C1 segment of cervical spinal cord (tissue), 14 donors: ENCODE results near the gene LYPLA2.
"Not testable (repeated sequence)": the region's sequence is repeated elsewhere in the genome, so short reads cannot be mapped to it uniquely, and the experiment has no call there.

Source experiments
- DNase-seq, 14 donors: peaks; one replicate each; lab custom pipeline; 2025; lab: John Stamatoyannopoulos, UW

The LYPLA2 gene

GRCh38 chr1:23799570-23800399 lies 8.8 kb downstream of the LYPLA2 start:
- DNase-seq: peak in 6 of 14 donors; percentile 9 to 58 (median 49)

GRCh38 chr1:23800400-23801337 lies 9.7 kb downstream of the LYPLA2 start, which contains the start of gene GALE:
GALE (minus strand) TSS chr1:23800754; CDS start chr1:23799007, 1,747 bp downstream.
- peak; percentile 65 to 97 (median 93) for DNase-seq

- DNase-seq: peak in 3 of 14 donors; percentile 31 to 36 (median 33)
These were observed 10.4 kb downstream of the LYPLA2 start for GRCh38 chr1:23801338-23801748.

- DNase-seq: no peak
These were observed 10.9 kb downstream of the LYPLA2 start for GRCh38 chr1:23801876-23802275.

- DNase-seq: not testable (repeated sequence)
These were observed 11.9 kb downstream of the LYPLA2 start for GRCh38 chr1:23802809-23803342.

GRCh38 chr1:23803674-23804073 lies 12.7 kb downstream of the LYPLA2 start:
- no peak for DNase-seq

GRCh38 chr1:23804183-23804835 lies 13.4 kb downstream of the LYPLA2 start:
- no peak for DNase-seq

- DNase-seq: no peak
These were observed 14.1 kb downstream of the LYPLA2 start for GRCh38 chr1:23805025-23805424.

- DNase-seq: no peak
These were observed 15.3 kb downstream of the LYPLA2 start for GRCh38 chr1:23806280-23806679.

GRCh38 chr1:23807453-23807852 lies 16.5 kb downstream of the LYPLA2 start:
- no peak for DNase-seq

GRCh38 chr1:23809751-23810171 lies 18.8 kb downstream of the LYPLA2 start:
- peak in 9 of 14 donors; percentile 10 to 60 (median 36) for DNase-seq

GRCh38 chr1:23810818-23811540 lies 20.0 kb downstream of the LYPLA2 start:
- DNase-seq: peak in 7 of 14 donors; percentile 8 to 45 (median 16)

- no peak for DNase-seq
These were observed 23.1 kb downstream of the LYPLA2 start for GRCh38 chr1:23814016-23814415.

- DNase-seq: no peak
These were observed 25.4 kb downstream of the LYPLA2 start for GRCh38 chr1:23816361-23816760.

GRCh38 chr1:23816906-23817305 lies 26.0 kb downstream of the LYPLA2 start:
- DNase-seq: no peak

- DNase-seq: no peak
These were observed 26.7 kb downstream of the LYPLA2 start for GRCh38 chr1:23817633-23818032.

GRCh38 chr1:23823767-23824166 lies 32.8 kb downstream of the LYPLA2 start:
- DNase-seq: no peak

GRCh38 chr1:23824711-23825075 lies 33.7 kb downstream of the LYPLA2 start:
- no peak for DNase-seq

- peak; percentile 48 to 93 (median 84) for DNase-seq
These were observed 34.3 kb downstream of the LYPLA2 start, which contains the start of gene HMGCL for GRCh38 chr1:23825076-23825761. HMGCL (minus strand) TSS chr1:23825429; CDS start chr1:23825415, 14 bp downstream.
